IMR-90 (cell line): ENCODE measurements around the gene UBAC1. TPM values are rescaled to one million over a fixed set of nuclear protein-coding genes. Genes with fewer than 3 reads are reported as not detected.
A peak's percentile ranks its signal among the peaks of the same experiment; 100 is the strongest.

Source experiments
- ATAC-seq: fragments of 200-7000 bp; cut with Tn5 transposase; 2 replicates; pipeline ENCODE4 v1.9.1; 2020; ENCODE audit warnings: low read depth, mild to moderate bottlenecking, moderate library complexity
- BruUV-seq: library from RNA; stranded (reverse); fragments of 400-500 nt; replicated peaks from 2 replicates; lab custom pipeline; 2021; lab: Mats Ljungman, UMichigan
- CTCF ChIA-PET: fragments of 300-600 bp; formaldehyde crosslinking; extraction: SDS; loops from one replicate; lab custom pipeline; 2021; ENCODE audit warnings: antibody characterized with exemption; lab: Yijun Ruan, JAX
- POLR2A ChIA-PET: fragments of 300-600 bp; sonication (Branson Sonifier 250); formaldehyde crosslinking; loops from one replicate; lab custom pipeline; 2022; ENCODE audit warnings: antibody characterized with exemption; ENCODE audit not compliant: unreplicated experiment; lab: Charles Lee
- DNase-seq: peaks from one replicate; pipeline ENCODE4 v3.0.0; 2013
- H2AFZ ChIP-seq: replicated peaks from 2 replicates; pipeline ENCODE3; 2013; ENCODE audit warnings: low read length, mild to moderate bottlenecking; ENCODE audit not compliant: poor library complexity
- H2AK5ac ChIP-seq: 2 replicates; pipeline ENCODE4 v1.6.1; 2013; ENCODE audit warnings: low read depth, low read length, inconsistent platforms
- H2AK9ac ChIP-seq: replicated peaks from 2 replicates; pipeline ENCODE3; 2013; ENCODE audit warnings: mild to moderate bottlenecking, low read depth, low read length, moderate library complexity; ENCODE audit not compliant: poor library complexity
- H2BK120ac ChIP-seq: 2 replicates; pipeline ENCODE4 v1.6.1; 2013; ENCODE audit warnings: low read depth, low read length, inconsistent platforms
- H2BK15ac ChIP-seq: 3 replicates; pipeline ENCODE4 v1.6.1; 2013; ENCODE audit warnings: low read depth, low read length, inconsistent platforms
- H2BK20ac ChIP-seq: 2 replicates; pipeline ENCODE4 v1.6.1; 2013; ENCODE audit warnings: low read depth, mild to moderate bottlenecking, inconsistent platforms, low read length, moderate library complexity
- H2BK5ac ChIP-seq: 2 replicates; pipeline ENCODE4 v1.6.1; 2013; ENCODE audit warnings: mild to moderate bottlenecking, low read depth, low read length, inconsistent platforms; ENCODE audit not compliant: poor library complexity, severe bottlenecking
- H3K14ac ChIP-seq: replicated peaks from 2 replicates; pipeline ENCODE4 v1.6.1; 2013; ENCODE audit warnings: low read depth, low read length, inconsistent platforms
- H3K18ac ChIP-seq: 2 replicates; pipeline ENCODE4 v1.6.1; 2013; ENCODE audit warnings: low read depth, low read length, control low read depth
- H3K23ac ChIP-seq: 2 replicates; pipeline ENCODE4 v1.6.1; 2013; ENCODE audit warnings: low read depth, low read length, inconsistent platforms
- H3K27ac ChIP-seq: 2 replicates; pipeline ENCODE4 v1.5.1; 2013; ENCODE audit warnings: mild to moderate bottlenecking, control low read depth, low read length; ENCODE audit not compliant: insufficient read depth
- H3K27me3 ChIP-seq: 2 replicates; pipeline ENCODE4 v1.6.1; 2013; ENCODE audit warnings: low read length; ENCODE audit not compliant: control insufficient read depth, insufficient read depth
- H3K36me3 ChIP-seq: 2 replicates; pipeline ENCODE4 v1.6.1; 2013; ENCODE audit warnings: low read length, mixed read lengths; ENCODE audit not compliant: control insufficient read depth, insufficient read depth
- H3K4ac ChIP-seq: 2 replicates; pipeline ENCODE4 v1.6.1; 2013; ENCODE audit warnings: low read depth, low read length, inconsistent platforms
- H3K4me1 ChIP-seq: 2 replicates; pipeline ENCODE4 v1.6.1; 2013; ENCODE audit warnings: low read length, mixed read lengths; ENCODE audit not compliant: control insufficient read depth, insufficient read depth
- H3K4me2 ChIP-seq: 2 replicates; pipeline ENCODE4 v1.6.1; 2013; ENCODE audit warnings: low read depth, mild to moderate bottlenecking, control low read depth, low read length, moderate library complexity
- H3K4me3 ChIP-seq: 2 replicates; pipeline ENCODE4 v1.5.1; 2013; ENCODE audit warnings: low read depth, mild to moderate bottlenecking, control low read depth, low read length, moderate library complexity; ENCODE audit not compliant: insufficient read depth
- H3K56ac ChIP-seq: 2 replicates; pipeline ENCODE4 v1.6.1; 2013; ENCODE audit warnings: low read length, inconsistent platforms; ENCODE audit not compliant: insufficient read depth; ENCODE audit errors: extremely low read depth
- H3K79me1 ChIP-seq, 2 experiments: 2 replicates each; pipeline ENCODE4 v1.6.1; 2013; ENCODE audit warnings: low read length in 2 of 2, inconsistent platforms in 1 of 2, low read depth in 1 of 2
- H3K9ac ChIP-seq: 2 replicates; pipeline ENCODE4 v1.6.1; 2013; ENCODE audit warnings: low read depth, low read length, control low read depth
- H3K9me1 ChIP-seq: 2 replicates; pipeline ENCODE4 v1.6.1; 2013; ENCODE audit warnings: low read length, inconsistent platforms; ENCODE audit not compliant: insufficient read depth
- H3K9me3 ChIP-seq: 2 replicates; pipeline ENCODE4 v1.6.1; 2013; ENCODE audit warnings: low read length; ENCODE audit not compliant: control insufficient read depth, insufficient read depth
- H4K20me1 ChIP-seq: 2 replicates; pipeline ENCODE4 v1.6.1; 2013; ENCODE audit warnings: low read length, inconsistent platforms; ENCODE audit not compliant: insufficient read depth
- H4K5ac ChIP-seq: 2 replicates; pipeline ENCODE4 v1.6.1; 2013; ENCODE audit warnings: mild to moderate bottlenecking, low read depth, low read length, control low read depth
- H4K8ac ChIP-seq, 2 experiments: 2 replicates each; pipeline ENCODE4 v1.6.1; 2013; ENCODE audit warnings: low read depth in 2 of 2, low read length in 2 of 2, control low read depth in 1 of 2, inconsistent platforms in 1 of 2
- H4K91ac ChIP-seq: 2 replicates; pipeline ENCODE4 v1.6.1; 2013; ENCODE audit warnings: low read depth, low read length, inconsistent platforms; ENCODE audit not compliant: insufficient read depth
- CEBPB ChIP-seq: IDR thresholded peaks from 2 replicates; pipeline ENCODE4 v1.6.1; 2012; ENCODE audit warnings: low read depth, low read length, improper control_type of control experiment
- CTCF ChIP-seq: conservative IDR thresholded peaks from 2 replicates; pipeline ENCODE4 v1.5.1; 2012; ENCODE audit warnings: mild to moderate bottlenecking, low read depth, low read length, improper control_type of control experiment
- NFE2L2 ChIP-seq: fragments of 150-350 bp; IDR thresholded peaks from 2 replicates; pipeline ENCODE4 v1.6.1; 2016; ENCODE audit warnings: low read depth, mild to moderate bottlenecking, low read length
- RAD21 ChIP-seq: IDR thresholded peaks from 2 replicates; pipeline ENCODE4 v1.6.1; 2012; ENCODE audit warnings: low read length, improper control_type of control experiment
- SMC3 ChIP-seq: fragments of 150-350 bp; IDR thresholded peaks from 2 replicates; pipeline ENCODE4 v1.6.1; 2016; ENCODE audit warnings: low read depth, mild to moderate bottlenecking, antibody characterized with exemption, low read length, moderate library complexity
- USF2 ChIP-seq: fragments of 150-350 bp; IDR thresholded peaks from 2 replicates; pipeline ENCODE4 v1.6.1; 2017; ENCODE audit warnings: mild to moderate bottlenecking, antibody characterized with exemption, low read length, low read depth
- WGBS, 2 experiments: methylation state at CpG; one replicate each; pipeline versions ENCODE4 v1.1.5 to v1.1.7; 2013; ENCODE audit warnings: missing lambda C conversion rate in 2 of 2; ENCODE audit not compliant: insufficient read length in 1 of 2; ENCODE audit errors: extremely low coverage in 2 of 2; 5-methylcytosine and 5-hydroxymethylcytosine counted together
- dilution Hi-C: fragments of 300-500 bp; cut with HindIII; formaldehyde crosslinking; loops from one replicate; pipeline ENCODE4 v1.14.3; 2018; ENCODE audit warnings: low sequenced_read_pairs; ENCODE audit not compliant: unreplicated experiment
- in situ Hi-C: fragments of 300-500 bp; cut with MboI; formaldehyde crosslinking; loops from 3 replicates; pipeline ENCODE4 v1.14.3; 2019; ENCODE audit warnings: low sequenced_read_pairs, inconsistent platforms, mixed read lengths
- intact Hi-C: fragments of 100-400 bp; cut with micrococcal nuclease; formaldehyde crosslinking; loops from 2 replicates; pipeline ENCODE4 v1.10.0; 2022
- polyA plus RNA-seq, 3 experiments: library from polyadenylated mRNA; depleted of rRNA; stranded (reverse); fragments of >200 nt; gene quantifications; 2 replicates each; pipeline ENCODE4 v1.2.3, GENCODE V29; 2012; ENCODE audit warnings: low replicate concordance in 1 of 3
- total RNA-seq: library from RNA; depleted of rRNA; stranded (reverse); fragments of >200 nt; gene quantifications from 2 replicates; pipeline ENCODE4 v1.2.3, GENCODE V29; 2012

The UBAC1 gene
- total and polyA plus RNA-seq, 2 of the 4 experiments (the other 2 are of a cell fraction), result 25.3 to 33.9 TPM

GRCh38 chr9:135963938-135964337 is 2.8 kb upstream of the UBAC1 start:
- Histone ChIP-seq H3K36me3 (no peaks in the 10 kb centered on the region), H3K4me1 (no peaks in the 10 kb centered on the region; the same call in none of the 2 replicates), H3K56ac (no peak overlapping the region), H4K5ac (no peak overlapping the region), H4K8ac (no peak overlapping the region), H3K9me3 (no peaks in the 10 kb centered on the region), H2BK5ac (no peak overlapping the region), H4K20me1 (peaks cover 15% of the 10 kb centered on the region), H2BK15ac (no peak overlapping the region), H3K27ac (no peak overlapping the region), H4K91ac (no peak overlapping the region), H3K4me3 (no peak overlapping the region), H3K23ac (no peak overlapping the region), H2BK120ac (no peak overlapping the region), H2AK9ac (peak overlapping the region; percentile 17), H3K27me3 (no peaks in the 10 kb centered on the region; the same call in 1 of the 2 replicates), H3K9me1 (peaks cover 3% of the 10 kb centered on the region; the same call in 1 of the 2 replicates), H2AFZ (no peak overlapping the region), H3K9ac (no peak overlapping the region), H3K18ac (no peak overlapping the region), H3K4me2 (no peak overlapping the region), H2BK20ac (no peak overlapping the region), H3K4ac (no peak overlapping the region), H3K14ac (no peak overlapping the region), H3K79me1 (peaks cover 13 to 20% of the 10 kb centered on the region in 2 experiments; a peak in 3 of 4 replicates), H2AK5ac (no peak overlapping the region)
- dilution Hi-C loops, result no loop called here
- ATAC-seq (no peak), DNase-seq (no peak)
- WGBS, 2 experiments, result no CpG with 5 or more reads among the region's 10 CpGs
- ChIA-PET CTCF (no interaction called here), POLR2A (no interaction called here)
- TF ChIP-seq SMC3 (no peak), NFE2L2 (no peak), RAD21 (no peak), CEBPB (no peak), CTCF (no peak), USF2 (no peak)
- in situ Hi-C loops, result loop anchor here (5.0 kb wide), 1 partner anchor 158 kb away; no protein-coding TSS in a partner anchor
- intact Hi-C loops, result loop anchor here (5.0 kb wide), 1 partner anchor 262 kb away; the partner anchor contains the start of gene KCNT1
- BruUV-seq, result no TSS peak
